ENCODE measurements around the gene CNTNAP2.
"Not testable (repeated sequence)": the region's sequence is repeated elsewhere in the genome, so short reads cannot be mapped to it uniquely, and the experiment has no call there.

The CNTNAP2 gene

DNA sequence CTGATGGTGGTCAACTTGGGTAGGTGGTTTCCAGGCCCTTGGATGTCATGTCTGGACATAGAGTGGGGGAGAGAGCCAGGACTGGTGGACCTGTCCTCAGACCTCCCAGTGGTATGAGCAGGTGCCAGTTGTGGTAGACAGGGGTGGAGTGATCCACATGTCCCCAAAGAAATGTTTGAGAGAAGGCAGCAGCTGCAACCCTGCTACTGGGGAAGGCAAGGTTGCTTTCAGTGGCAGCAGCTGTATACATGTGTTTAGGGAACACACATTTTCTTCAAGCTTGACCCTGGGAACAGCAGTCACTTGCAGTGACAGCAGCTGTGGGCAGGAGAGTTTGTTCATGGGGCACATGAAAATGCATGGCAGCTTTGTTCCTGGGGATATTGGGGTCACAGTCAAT, 1591.3 kb downstream of the CNTNAP2 start:
- H3K4me1 ChIP-seq (ENCODE audit: insufficient read depth, low read length) = no peaks in the 10 kb centered on the region
- no peak overlapping the region for H3K9ac ChIP-seq (ENCODE audit: low read depth, low read length)
- H3K36me3 ChIP-seq (ENCODE audit: insufficient read depth, low read depth, low read length) = no peaks in the 10 kb centered on the region
- no peaks in the 10 kb centered on the region for H3K27me3 ChIP-seq (ENCODE audit: insufficient read depth, low read length)
- no peak overlapping the region for H3K4me3 ChIP-seq (ENCODE audit: low read length)
- no peaks in the 10 kb centered on the region for H3K9me3 ChIP-seq (ENCODE audit: insufficient read depth, low read depth, low read length)
- H3K27ac ChIP-seq (ENCODE audit: low read length) = no peak overlapping the region

DNA sequence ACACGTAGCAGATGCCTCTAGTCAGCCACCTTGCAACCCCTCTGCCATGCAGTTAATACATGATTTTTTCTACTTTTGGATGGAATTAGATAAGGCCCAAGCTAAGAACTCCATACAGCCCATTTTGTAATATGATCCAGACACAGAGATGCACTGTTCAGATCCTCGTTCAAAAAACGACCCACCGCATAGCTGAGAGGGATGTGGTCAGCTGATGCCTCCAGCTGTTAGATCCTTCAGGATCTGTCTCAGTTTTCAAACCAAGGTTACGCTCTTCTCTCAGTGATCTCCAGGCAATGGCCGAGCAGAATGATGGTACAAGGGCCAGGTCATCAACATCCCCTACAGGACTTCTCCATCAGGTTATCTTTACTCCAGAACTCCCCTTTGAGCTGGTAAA, 1592.3 kb downstream of the CNTNAP2 start:
- Histone ChIP-seq H3K9me3 (ENCODE audit: insufficient read depth, low read depth, low read length) (no peaks in the 10 kb centered on the region), H3K27me3 (ENCODE audit: insufficient read depth, low read length) (no peaks in the 10 kb centered on the region)

DNA sequence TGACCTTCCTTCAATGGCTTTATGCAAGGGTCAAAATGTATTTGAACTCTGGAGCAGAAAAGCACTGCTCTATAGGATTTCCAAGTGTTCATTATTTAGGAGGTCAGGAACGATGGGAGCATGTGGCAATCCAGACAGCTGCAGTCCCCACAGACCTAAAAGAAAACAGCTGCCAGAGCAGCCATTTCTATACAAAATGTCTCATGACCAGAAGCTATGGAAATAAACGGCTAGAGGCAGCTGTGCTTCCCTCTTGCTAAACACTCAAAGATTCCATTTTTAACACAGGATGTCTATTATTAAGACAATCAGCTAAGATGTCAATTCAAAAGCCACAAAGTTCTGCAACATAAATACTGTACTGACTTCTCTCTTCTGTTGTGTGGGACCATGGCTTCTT, 1594.8 kb downstream of the CNTNAP2 start:
- Histone ChIP-seq H3K9me3 (ENCODE audit: insufficient read depth, low read depth, low read length) (no peaks in the 10 kb centered on the region), H3K27ac (ENCODE audit: low read length) (no peak overlapping the region), H3K9ac (ENCODE audit: low read depth, low read length) (no peak overlapping the region), H3K4me1 (ENCODE audit: insufficient read depth, low read length) (no peaks in the 10 kb centered on the region), H3K27me3 (ENCODE audit: insufficient read depth, low read length) (no peaks in the 10 kb centered on the region), H3K36me3 (ENCODE audit: insufficient read depth, low read depth, low read length) (no peaks in the 10 kb centered on the region), H3K4me3 (ENCODE audit: low read length) (no peak overlapping the region)

More for the DNA sequence above, 1592.3 kb downstream of the CNTNAP2 start:
- H3K9ac ChIP-seq (ENCODE audit: low read depth, low read length) = no peak overlapping the region
- no peaks in the 10 kb centered on the region for H3K4me1 ChIP-seq (ENCODE audit: insufficient read depth, low read length)
- no peak overlapping the region for H3K27ac ChIP-seq (ENCODE audit: low read length)
- H3K36me3 ChIP-seq (ENCODE audit: insufficient read depth, low read depth, low read length) = no peaks in the 10 kb centered on the region
- H3K4me3 ChIP-seq (ENCODE audit: low read length) = no peak overlapping the region

DNA sequence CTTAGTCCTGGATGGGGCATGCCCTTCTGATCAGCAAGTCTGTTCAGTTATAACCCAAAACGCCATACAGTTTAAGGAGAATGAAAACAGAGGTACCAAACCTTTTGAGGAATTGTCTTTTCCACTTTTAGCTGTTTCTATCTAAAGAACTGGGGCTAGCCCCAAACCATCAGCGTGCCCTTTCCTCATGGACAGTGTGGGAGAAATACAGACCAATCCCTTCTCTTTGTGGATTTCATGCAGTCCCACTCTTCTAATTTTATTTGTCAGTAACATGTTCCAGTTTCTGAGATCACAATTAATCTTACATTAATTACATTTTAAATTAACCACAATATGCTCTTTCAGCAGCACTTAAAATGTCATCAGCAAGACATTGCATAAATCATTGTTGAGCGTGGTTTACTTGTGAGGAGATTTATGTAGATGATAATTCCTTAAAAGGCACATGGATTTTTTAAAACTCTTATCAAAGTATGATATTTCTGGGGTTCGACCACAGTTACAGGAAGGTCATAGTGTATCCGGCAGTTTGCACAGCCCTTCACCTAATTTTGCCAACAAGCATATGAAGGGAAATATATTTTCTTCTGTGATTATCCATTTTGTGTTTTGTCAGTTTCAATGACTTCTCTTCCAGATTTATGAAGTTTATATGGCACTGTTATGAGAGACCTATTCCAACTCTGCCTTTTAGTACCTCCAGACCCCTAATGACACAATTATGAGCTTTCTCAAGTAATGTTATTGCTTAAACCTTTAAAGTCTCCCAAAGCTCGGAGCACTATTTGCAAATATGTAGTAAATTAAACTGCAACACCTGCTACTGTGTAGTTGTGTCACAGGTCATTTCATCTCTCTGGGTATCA, 1605.6 kb downstream of the CNTNAP2 start:
- Histone ChIP-seq H3K27me3 (ENCODE audit: insufficient read depth, low read length) (no peaks in the 10 kb centered on the region), H3K36me3 (ENCODE audit: insufficient read depth, low read depth, low read length) (no peaks in the 10 kb centered on the region), H3K4me1 (ENCODE audit: insufficient read depth, low read length) (no peaks in the 10 kb centered on the region), H3K9ac (ENCODE audit: low read depth, low read length) (no peak overlapping the region), H3K4me3 (ENCODE audit: low read length) (no peak overlapping the region), H3K27ac (ENCODE audit: low read length) (no peak overlapping the region), H3K9me3 (ENCODE audit: insufficient read depth, low read depth, low read length) (no peaks in the 10 kb centered on the region)

DNA sequence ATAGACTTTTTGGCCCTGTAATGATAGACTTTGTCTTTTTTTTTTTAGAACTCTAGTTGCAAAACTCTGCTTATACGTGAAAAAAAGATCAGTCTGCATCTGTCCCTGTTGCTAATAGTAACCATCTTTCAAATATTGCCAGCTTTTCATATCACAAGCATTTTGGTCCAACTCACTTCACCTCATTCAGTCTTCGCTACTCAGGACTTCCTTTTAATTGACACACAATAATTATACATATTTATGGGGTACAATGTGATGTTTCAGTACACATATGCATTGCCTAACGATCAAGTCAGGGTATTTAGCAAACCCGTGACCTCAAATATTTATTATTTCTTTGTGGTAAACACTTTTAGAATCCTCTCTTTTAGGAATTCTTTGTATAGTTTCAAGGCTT, 1606.9 kb downstream of the CNTNAP2 start:
- H3K27me3 ChIP-seq (ENCODE audit: insufficient read depth, low read length) = no peaks in the 10 kb centered on the region
- H3K27ac ChIP-seq (ENCODE audit: low read length) = no peak overlapping the region
- no peaks in the 10 kb centered on the region for H3K4me1 ChIP-seq (ENCODE audit: insufficient read depth, low read length)
- no peak overlapping the region for H3K9ac ChIP-seq (ENCODE audit: low read depth, low read length)
- H3K9me3 ChIP-seq (ENCODE audit: insufficient read depth, low read depth, low read length) = no peaks in the 10 kb centered on the region
- no peaks in the 10 kb centered on the region for H3K36me3 ChIP-seq (ENCODE audit: insufficient read depth, low read depth, low read length)
- H3K4me3 ChIP-seq (ENCODE audit: low read length) = no peak overlapping the region

DNA sequence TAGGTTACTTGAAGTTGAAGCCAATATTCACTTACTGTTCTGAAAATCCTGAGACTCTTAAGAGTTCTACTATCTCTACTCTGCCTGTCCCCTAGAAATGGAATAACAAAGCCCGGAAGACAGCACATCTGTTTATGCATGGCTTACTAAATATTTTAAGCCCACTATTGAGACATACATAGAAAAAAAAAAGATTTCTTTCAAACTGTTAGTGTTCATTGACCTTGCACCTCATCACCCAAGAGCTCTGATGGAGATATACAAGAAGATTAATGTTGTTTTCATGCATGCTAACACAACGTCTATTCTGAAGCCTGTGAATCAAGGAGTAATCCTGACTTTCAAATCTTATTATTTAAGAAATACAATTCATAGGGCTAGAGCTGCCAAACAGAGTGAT, 1614.7 kb downstream of the CNTNAP2 start:
- H3K27ac ChIP-seq (ENCODE audit: low read length) = no peak overlapping the region
- no peak overlapping the region for H3K4me3 ChIP-seq (ENCODE audit: low read length)
- H3K27me3 ChIP-seq (ENCODE audit: insufficient read depth, low read length) = no peaks in the 10 kb centered on the region
- H3K9ac ChIP-seq (ENCODE audit: low read depth, low read length) = no peak overlapping the region
- H3K4me1 ChIP-seq (ENCODE audit: insufficient read depth, low read length) = no peaks in the 10 kb centered on the region
- peaks cover 3% of the 10 kb centered on the region; the same call in 1 of the 2 replicates for H3K9me3 ChIP-seq (ENCODE audit: insufficient read depth, low read depth, low read length)
- H3K36me3 ChIP-seq (ENCODE audit: insufficient read depth, low read depth, low read length) = no peaks in the 10 kb centered on the region

DNA sequence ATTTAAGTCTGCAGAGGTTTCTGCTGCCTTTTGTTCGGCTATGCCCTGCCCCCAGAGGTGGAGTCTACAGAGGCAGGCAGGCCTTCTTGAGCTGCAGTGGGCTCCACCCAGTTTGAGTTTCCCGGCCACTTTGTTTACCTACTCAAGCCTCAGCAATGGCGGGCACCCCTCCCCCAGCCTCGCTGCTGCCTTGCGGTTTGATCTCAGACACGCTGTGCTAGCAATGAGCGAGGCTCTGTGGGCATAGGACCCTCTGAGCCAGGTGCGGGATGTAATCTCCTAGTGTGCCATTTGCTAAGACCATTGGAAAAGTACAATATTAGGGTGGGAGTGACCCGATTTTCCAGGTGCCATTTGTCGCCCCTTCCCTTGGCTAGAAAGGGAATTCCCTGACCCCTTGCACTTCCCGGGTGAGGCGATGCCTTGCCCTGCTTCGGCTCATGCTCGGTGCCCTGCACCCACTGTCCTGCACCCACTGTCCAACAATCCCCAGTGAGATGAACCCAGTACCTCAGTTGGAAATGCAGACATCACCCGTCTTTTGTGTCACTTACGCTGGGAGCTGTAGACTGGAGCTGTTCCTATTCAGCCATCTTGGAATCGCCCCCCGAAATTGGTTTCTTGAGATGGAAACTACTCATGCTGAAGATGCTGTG, 1621.1 kb downstream of the CNTNAP2 start:
- H3K4me1 ChIP-seq (ENCODE audit: insufficient read depth, low read length); H3K27me3 ChIP-seq (ENCODE audit: insufficient read depth, low read length); H3K9ac ChIP-seq (ENCODE audit: low read depth, low read length); H3K9me3 ChIP-seq (ENCODE audit: insufficient read depth, low read depth, low read length); H3K27ac ChIP-seq (ENCODE audit: low read length); H3K4me3 ChIP-seq (ENCODE audit: low read length); H3K36me3 ChIP-seq (ENCODE audit: insufficient read depth, low read depth, low read length): not testable (repeated sequence)

DNA sequence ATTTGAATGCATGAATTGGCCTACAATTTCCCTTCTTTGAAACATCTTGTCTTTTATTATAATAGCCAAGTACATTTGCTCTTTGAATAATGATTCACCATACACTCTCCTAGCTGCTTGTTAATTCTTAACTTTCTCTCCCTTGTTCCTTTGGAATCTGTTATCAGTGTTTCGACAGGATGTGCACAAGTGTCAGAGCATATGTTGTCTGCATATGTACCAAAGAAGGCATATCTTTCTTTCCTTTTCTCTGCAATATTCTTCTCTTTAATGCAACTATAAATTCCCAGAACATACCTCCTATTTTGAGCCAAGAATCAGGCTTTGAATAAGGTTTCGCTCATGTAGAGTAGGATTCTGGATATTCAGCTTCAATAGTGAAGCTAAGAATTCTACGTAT, 1625.7 kb downstream of the CNTNAP2 start:
- no peaks in the 10 kb centered on the region for H3K27me3 ChIP-seq (ENCODE audit: insufficient read depth, low read length)
- no peak overlapping the region for H3K4me3 ChIP-seq (ENCODE audit: low read length)
- no peaks in the 10 kb centered on the region for H3K4me1 ChIP-seq (ENCODE audit: insufficient read depth, low read length)
- H3K9me3 ChIP-seq (ENCODE audit: insufficient read depth, low read depth, low read length) = no peaks in the 10 kb centered on the region
- H3K9ac ChIP-seq (ENCODE audit: low read depth, low read length) = no peak overlapping the region
- no peak overlapping the region for H3K27ac ChIP-seq (ENCODE audit: low read length)
- no peaks in the 10 kb centered on the region for H3K36me3 ChIP-seq (ENCODE audit: insufficient read depth, low read depth, low read length)

DNA sequence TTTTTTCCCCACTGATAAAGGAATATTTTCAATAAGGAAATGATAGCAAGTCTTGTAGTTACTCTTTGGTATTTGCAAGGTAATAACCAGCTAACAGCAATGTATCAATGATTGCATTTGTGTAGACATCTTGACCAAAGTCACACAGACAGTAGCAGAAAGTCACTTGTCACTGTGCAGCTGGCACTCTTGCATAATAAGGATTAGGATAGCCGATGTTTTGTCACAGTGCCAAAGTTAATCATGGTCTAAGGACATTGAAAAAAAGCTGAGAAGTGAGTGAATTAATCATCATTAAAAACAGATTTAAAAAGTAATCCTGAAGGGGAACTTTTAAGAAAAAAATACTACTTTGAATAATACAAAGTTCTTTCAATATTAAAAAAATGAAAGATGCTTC, 1639.7 kb downstream of the CNTNAP2 start:
- Histone ChIP-seq H3K9me3 (ENCODE audit: insufficient read depth, low read depth, low read length) (no peaks in the 10 kb centered on the region), H3K4me3 (ENCODE audit: low read length) (no peak overlapping the region), H3K9ac (ENCODE audit: low read depth, low read length) (no peak overlapping the region), H3K27me3 (ENCODE audit: insufficient read depth, low read length) (no peaks in the 10 kb centered on the region), H3K4me1 (ENCODE audit: insufficient read depth, low read length) (no peaks in the 10 kb centered on the region), H3K27ac (ENCODE audit: low read length) (no peak overlapping the region), H3K36me3 (ENCODE audit: insufficient read depth, low read depth, low read length) (no peaks in the 10 kb centered on the region)

DNA sequence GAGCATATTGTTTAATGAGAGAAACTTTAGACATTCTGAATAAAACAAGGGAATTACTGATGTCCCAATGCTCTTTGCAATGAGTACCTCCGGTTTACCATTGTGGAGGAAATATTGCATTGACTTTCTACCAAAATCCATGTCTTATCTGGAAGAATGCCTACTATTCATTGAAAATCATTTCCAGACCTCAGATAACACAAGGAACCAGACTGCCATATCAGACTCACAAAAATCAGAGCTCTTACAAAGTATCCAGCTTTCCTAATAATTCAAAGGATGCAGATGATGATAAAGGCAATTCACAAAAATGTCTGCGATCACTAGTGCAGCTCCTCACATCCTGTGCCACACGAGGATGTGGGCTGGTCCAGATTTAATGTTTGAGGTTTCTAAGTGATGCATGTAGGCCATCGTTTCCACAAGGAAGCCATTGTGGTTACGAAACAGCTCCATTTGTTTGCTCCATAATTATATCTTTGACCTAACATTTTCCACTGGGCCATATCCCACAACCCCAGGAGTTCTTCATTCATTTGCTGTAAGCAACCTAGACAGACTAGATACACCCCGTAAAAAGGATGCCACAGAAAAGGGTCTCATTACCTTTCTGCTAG, 1642.8 kb downstream of the CNTNAP2 start:
- Histone ChIP-seq H3K27me3 (ENCODE audit: insufficient read depth, low read length) (no peaks in the 10 kb centered on the region), H3K27ac (ENCODE audit: low read length) (no peak overlapping the region), H3K9me3 (ENCODE audit: insufficient read depth, low read depth, low read length) (no peaks in the 10 kb centered on the region), H3K4me3 (ENCODE audit: low read length) (no peak overlapping the region), H3K4me1 (ENCODE audit: insufficient read depth, low read length) (no peaks in the 10 kb centered on the region), H3K9ac (ENCODE audit: low read depth, low read length) (no peak overlapping the region), H3K36me3 (ENCODE audit: insufficient read depth, low read depth, low read length) (no peaks in the 10 kb centered on the region)

DNA sequence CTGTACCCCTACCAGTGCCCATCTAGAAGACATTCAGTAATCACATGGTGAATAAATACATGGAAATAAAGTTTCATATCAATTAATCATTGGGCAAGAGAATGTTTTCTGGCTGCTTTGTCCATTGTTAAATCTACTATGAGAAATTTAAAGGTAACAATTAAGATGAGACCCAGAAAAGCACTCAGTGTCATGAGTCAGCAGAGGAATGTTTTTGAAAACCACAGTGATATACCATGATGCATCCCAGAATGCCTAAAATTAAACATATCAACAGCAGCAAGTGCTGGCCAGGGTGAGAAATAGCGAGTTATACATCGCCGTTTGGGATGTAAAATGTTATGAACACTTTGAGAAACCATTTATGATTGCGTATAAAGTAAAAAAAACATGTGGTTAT, 1648.7 kb downstream of the CNTNAP2 start:
- Histone ChIP-seq H3K9me3 (ENCODE audit: insufficient read depth, low read depth, low read length) (no peaks in the 10 kb centered on the region), H3K36me3 (ENCODE audit: insufficient read depth, low read depth, low read length) (no peaks in the 10 kb centered on the region), H3K9ac (ENCODE audit: low read depth, low read length) (no peak overlapping the region), H3K27me3 (ENCODE audit: insufficient read depth, low read length) (no peaks in the 10 kb centered on the region), H3K4me1 (ENCODE audit: insufficient read depth, low read length) (no peaks in the 10 kb centered on the region), H3K4me3 (ENCODE audit: low read length) (no peak overlapping the region), H3K27ac (ENCODE audit: low read length) (no peak overlapping the region)

DNA sequence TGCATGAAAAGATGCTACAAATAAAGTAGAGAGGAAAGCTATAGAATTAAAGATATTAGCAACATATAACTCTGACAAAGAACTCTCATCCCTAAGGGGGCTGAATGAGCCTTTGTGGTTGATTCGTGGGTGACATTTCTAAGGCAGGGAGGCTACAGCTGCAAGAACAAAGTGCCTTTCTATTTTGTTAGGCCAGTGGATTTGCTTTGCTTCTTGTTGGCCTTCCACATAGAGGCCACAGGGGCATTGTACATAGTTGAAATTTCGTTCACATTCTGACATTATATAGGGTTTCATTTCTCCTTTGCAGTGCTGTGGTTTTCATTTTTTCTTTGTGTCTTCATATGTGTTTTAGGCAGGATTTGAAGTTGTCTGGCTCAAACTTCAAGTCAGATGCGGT, 1654.7 kb downstream of the CNTNAP2 start:
- no peaks in the 10 kb centered on the region for H3K27me3 ChIP-seq (ENCODE audit: insufficient read depth, low read length)
- H3K4me3 ChIP-seq (ENCODE audit: low read length) = no peak overlapping the region
- no peak overlapping the region for H3K9ac ChIP-seq (ENCODE audit: low read depth, low read length)

More for the DNA sequence above, 1654.7 kb downstream of the CNTNAP2 start:
- Histone ChIP-seq H3K36me3 (ENCODE audit: insufficient read depth, low read depth, low read length) (no peaks in the 10 kb centered on the region), H3K9me3 (ENCODE audit: insufficient read depth, low read depth, low read length) (no peaks in the 10 kb centered on the region), H3K4me1 (ENCODE audit: insufficient read depth, low read length) (no peaks in the 10 kb centered on the region), H3K27ac (ENCODE audit: low read length) (no peak overlapping the region)
